IPS-11a (cell line): Measurements from ENCODE around the gene BTBD9.

ENCODE experiments used
- H3K4me3 ChIP-seq: one replicate; pipeline ENCODE4 v1.5.1; 2013; ENCODE audit warnings: low read depth, low read length, control low read depth

BTBD9 gene

GRCh38 chr6:38403548-38403947, 236.2 kb downstream of the BTBD9 start:
- no peak overlapping the region for H3K4me3 ChIP-seq

- H3K4me3 ChIP-seq, result no peak overlapping the region
Observed at GRCh38 chr6:38400764-38401163, 239.0 kb downstream of the BTBD9 start.

- H3K4me3 ChIP-seq, result no peak overlapping the region
Observed at GRCh38 chr6:38400101-38400500, 239.6 kb downstream of the BTBD9 start.

GRCh38 chr6:38396209-38396608, 243.5 kb downstream of the BTBD9 start:
- H3K4me3 ChIP-seq, result no peak overlapping the region

- no peak overlapping the region for H3K4me3 ChIP-seq
Observed at GRCh38 chr6:38393986-38394385, 245.7 kb downstream of the BTBD9 start.

- H3K4me3 ChIP-seq, result no peak overlapping the region
Observed at GRCh38 chr6:38391626-38392579, 247.8 kb downstream of the BTBD9 start.

GRCh38 chr6:38391206-38391605, 248.5 kb downstream of the BTBD9 start:
- H3K4me3 ChIP-seq, result no peak overlapping the region

GRCh38 chr6:38389875-38390274, 249.9 kb downstream of the BTBD9 start:
- H3K4me3 ChIP-seq, result no peak overlapping the region

- H3K4me3 ChIP-seq, result no peak overlapping the region
Observed at GRCh38 chr6:38387971-38388370, 251.8 kb downstream of the BTBD9 start.

GRCh38 chr6:38387461-38387860, 252.3 kb downstream of the BTBD9 start:
- H3K4me3 ChIP-seq, result no peak overlapping the region

- no peak overlapping the region for H3K4me3 ChIP-seq
Observed at GRCh38 chr6:38378801-38379200, 260.9 kb downstream of the BTBD9 start.

- no peak overlapping the region for H3K4me3 ChIP-seq
Observed at GRCh38 chr6:38375937-38376336, 263.8 kb downstream of the BTBD9 start.

GRCh38 chr6:38375341-38375740, 264.4 kb downstream of the BTBD9 start:
- no peak overlapping the region for H3K4me3 ChIP-seq

GRCh38 chr6:38371881-38372280, 267.8 kb downstream of the BTBD9 start:
- no peak overlapping the region for H3K4me3 ChIP-seq

GRCh38 chr6:38370653-38371601, 268.8 kb downstream of the BTBD9 start:
- H3K4me3 ChIP-seq, result no peak overlapping the region

GRCh38 chr6:38367231-38367630, 272.5 kb downstream of the BTBD9 start:
- H3K4me3 ChIP-seq, result no peak overlapping the region

GRCh38 chr6:38366234-38366633, 273.5 kb downstream of the BTBD9 start:
- H3K4me3 ChIP-seq, result no peak overlapping the region

GRCh38 chr6:38364775-38365174, 275.0 kb downstream of the BTBD9 start:
- no peak overlapping the region for H3K4me3 ChIP-seq

- no peak overlapping the region for H3K4me3 ChIP-seq
Observed at GRCh38 chr6:38364127-38364526, 275.6 kb downstream of the BTBD9 start.

- no peak overlapping the region for H3K4me3 ChIP-seq
Observed at GRCh38 chr6:38355519-38355918, 284.2 kb downstream of the BTBD9 start.

- H3K4me3 ChIP-seq, result no peak overlapping the region
Observed at GRCh38 chr6:38354905-38355304, 284.8 kb downstream of the BTBD9 start.

GRCh38 chr6:38354037-38354381, 285.7 kb downstream of the BTBD9 start:
- no peak overlapping the region for H3K4me3 ChIP-seq
